Measurements from ENCODE around the gene THAP5.

DNA sequence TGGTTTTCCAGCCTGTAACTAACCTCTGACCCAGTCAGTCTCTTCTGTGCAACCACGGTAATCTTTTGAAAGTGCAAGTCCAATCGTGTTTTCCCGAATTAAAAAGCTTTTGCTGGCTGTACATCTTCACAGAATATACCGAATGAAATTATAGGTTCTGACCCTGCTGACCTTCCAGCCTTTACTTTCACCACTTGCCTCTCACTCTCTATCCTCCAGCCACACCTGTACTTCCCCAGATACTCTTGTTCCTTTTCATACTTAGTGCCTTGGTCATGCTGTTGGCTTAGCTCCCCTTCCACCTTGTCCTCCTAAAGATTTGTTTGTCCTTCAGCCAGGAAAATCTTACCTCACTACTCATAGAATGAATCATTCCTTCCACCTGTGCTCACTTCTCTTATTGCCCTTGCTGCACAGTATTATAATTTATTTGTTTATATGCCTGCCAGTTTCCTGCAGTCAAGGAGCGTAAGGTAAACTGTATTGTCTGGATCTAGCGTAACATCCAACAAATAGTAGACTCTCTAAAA, 41.3 kb downstream of the THAP5 start:
- no peak for TF ChIP-seq CTCF (IDR thresholded peaks at IDR 0.05; ENCODE audit: low read depth, low read length, missing input control)
- TF ChIP-seq FOXA1 (IDR thresholded peaks at IDR 0.05): no peak
- TF ChIP-seq SP1 (IDR thresholded peaks at IDR 0.05): no peak
- no peak for TF ChIP-seq TAF1 (conservative IDR thresholded peaks at IDR 0.05)
- TF ChIP-seq YY1 (IDR thresholded peaks at IDR 0.05): no peak
- TF ChIP-seq EGR1 (IDR thresholded peaks at IDR 0.05; ENCODE audit: low read depth in 2 of 2): no peak
- no peak for TF ChIP-seq RAD21 (IDR thresholded peaks at IDR 0.05)
- TF ChIP-seq, protein P1, sequence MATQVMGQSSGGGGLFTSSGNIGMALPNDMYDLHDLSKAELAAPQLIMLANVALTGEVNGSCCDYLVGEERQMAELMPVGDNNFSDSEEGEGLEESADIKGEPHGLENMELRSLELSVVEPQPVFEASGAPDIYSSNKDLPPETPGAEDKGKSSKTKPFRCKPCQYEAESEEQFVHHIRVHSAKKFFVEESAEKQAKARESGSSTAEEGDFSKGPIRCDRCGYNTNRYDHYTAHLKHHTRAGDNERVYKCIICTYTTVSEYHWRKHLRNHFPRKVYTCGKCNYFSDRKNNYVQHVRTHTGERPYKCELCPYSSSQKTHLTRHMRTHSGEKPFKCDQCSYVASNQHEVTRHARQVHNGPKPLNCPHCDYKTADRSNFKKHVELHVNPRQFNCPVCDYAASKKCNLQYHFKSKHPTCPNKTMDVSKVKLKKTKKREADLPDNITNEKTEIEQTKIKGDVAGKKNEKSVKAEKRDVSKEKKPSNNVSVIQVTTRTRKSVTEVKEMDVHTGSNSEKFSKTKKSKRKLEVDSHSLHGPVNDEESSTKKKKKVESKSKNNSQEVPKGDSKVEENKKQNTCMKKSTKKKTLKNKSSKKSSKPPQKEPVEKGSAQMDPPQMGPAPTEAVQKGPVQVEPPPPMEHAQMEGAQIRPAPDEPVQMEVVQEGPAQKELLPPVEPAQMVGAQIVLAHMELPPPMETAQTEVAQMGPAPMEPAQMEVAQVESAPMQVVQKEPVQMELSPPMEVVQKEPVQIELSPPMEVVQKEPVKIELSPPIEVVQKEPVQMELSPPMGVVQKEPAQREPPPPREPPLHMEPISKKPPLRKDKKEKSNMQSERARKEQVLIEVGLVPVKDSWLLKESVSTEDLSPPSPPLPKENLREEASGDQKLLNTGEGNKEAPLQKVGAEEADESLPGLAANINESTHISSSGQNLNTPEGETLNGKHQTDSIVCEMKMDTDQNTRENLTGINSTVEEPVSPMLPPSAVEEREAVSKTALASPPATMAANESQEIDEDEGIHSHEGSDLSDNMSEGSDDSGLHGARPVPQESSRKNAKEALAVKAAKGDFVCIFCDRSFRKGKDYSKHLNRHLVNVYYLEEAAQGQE (IDR thresholded peaks at IDR 0.05): no peak
